Fibroblast of mammary gland (primary cell): ENCODE measurements around the gene NDUFAF8.
A peak's percentile ranks its signal among the peaks of the same experiment; 100 is the strongest.

Experiments
- DNase-seq: peaks from one replicate; pipeline ENCODE4 v3.0.0-alpha.2; 2010; ENCODE audit warnings: low read depth
- H3K4me3 ChIP-seq: 2 replicates; pipeline ENCODE4 v1.5.1; 2011; ENCODE audit warnings: low read depth, mild to moderate bottlenecking, low read length, moderate library complexity; ENCODE audit not compliant: control insufficient read depth
- TF ChIP-seq, protein P1 (sequence below): conservative IDR thresholded peaks from 2 replicates; pipeline ENCODE4 v1.5.1; 2011; ENCODE audit warnings: low read depth, low read length, inconsistent platforms; ENCODE audit not compliant: control insufficient read depth, insufficient read depth

Gene NDUFAF8

DNA sequence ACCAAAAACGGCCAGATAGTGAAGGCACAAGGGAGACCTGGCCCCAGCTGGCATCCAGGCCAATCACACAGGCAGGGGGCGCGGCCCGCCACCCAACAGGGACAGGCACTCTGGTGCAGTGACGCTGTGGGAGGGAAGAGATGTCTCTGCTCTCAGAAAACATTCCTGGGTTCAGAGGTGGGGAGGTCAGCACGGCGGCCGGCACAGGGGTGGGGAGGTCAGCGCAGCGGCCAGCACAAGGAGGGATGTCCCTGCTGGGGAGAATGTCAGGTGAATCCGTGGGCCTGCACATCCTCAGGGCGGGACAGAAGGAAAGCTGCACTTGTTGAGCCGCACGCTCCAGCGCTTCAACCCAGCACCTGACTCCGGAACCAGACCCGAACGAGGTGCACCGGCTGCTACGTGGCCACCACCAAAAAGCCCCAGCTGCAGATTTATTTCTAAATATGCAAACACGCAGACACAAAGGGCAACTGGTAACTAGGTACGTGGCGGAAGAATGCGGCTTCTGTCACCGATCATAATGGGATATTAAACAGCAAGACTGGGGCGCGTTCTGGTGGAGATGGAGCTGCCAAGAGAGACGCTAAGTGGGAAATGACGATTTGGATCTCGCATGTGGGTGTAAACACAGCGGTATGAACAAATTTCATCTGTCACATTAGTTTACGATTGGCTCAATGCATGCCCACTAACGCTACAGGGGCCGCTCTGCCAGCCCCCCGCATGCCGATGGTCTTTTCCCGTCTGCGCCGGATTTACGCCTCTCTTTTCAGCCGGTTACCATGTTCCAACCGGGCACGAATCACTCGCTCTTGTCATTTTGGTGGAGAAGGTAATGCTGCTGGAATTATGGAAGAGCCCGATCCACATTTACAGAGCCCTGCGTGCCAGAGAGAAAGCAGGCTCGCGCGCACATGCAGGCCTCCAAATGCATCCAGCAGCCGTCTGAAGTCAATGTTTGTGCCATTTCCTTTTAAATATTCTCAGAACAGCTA is 40.5 kb downstream of the NDUFAF8 start:
- TF ChIP-seq, protein P1, sequence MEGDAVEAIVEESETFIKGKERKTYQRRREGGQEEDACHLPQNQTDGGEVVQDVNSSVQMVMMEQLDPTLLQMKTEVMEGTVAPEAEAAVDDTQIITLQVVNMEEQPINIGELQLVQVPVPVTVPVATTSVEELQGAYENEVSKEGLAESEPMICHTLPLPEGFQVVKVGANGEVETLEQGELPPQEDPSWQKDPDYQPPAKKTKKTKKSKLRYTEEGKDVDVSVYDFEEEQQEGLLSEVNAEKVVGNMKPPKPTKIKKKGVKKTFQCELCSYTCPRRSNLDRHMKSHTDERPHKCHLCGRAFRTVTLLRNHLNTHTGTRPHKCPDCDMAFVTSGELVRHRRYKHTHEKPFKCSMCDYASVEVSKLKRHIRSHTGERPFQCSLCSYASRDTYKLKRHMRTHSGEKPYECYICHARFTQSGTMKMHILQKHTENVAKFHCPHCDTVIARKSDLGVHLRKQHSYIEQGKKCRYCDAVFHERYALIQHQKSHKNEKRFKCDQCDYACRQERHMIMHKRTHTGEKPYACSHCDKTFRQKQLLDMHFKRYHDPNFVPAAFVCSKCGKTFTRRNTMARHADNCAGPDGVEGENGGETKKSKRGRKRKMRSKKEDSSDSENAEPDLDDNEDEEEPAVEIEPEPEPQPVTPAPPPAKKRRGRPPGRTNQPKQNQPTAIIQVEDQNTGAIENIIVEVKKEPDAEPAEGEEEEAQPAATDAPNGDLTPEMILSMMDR = no peak
- no peak overlapping the region for H3K4me3 ChIP-seq
- no peak for DNase-seq

DNA sequence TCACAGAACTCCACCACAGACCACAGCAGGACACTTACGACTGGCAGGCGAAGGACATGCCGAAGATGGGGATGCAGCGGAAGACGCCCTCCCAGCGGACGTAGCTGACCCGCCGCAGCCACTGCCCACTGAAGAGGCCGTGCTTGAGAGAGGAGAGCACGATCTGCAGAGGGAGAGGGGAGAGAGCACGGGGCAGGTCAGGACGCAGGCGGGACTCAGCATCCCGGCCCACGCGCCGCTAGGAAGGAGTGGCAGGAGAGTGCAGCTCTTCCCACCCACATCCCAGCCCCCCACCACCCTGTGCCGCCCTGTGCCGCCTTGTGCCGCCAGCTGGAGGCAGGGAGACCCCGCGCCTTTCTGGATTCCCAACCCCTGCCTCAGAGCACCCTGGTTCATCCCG is 41.5 kb downstream of the NDUFAF8 start:
- TF ChIP-seq, protein P1 = no peak
- no peak for DNase-seq
- H3K4me3 ChIP-seq = no peak overlapping the region

DNA sequence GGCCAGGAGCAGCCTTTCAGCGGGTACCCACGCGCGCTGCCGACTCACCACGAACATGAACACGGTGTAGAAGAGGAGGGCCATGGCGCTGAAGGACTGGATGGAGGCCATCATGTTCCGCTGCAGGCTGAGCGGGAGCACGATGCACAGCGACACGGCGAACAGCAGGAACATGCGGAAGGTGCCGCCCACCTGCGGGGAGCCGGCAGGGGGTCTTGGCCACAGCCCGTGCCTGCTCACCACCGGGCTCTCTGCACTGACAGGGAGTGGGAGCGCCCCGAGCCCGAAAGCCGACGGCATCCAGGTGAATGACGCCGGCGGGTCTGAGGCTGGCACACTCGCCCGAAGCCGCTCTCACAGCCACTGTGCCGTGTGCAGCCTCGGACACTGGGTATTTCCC is 43.0 kb downstream of the NDUFAF8 start:
- TF ChIP-seq, protein P1 = no peak
- no peak overlapping the region for H3K4me3 ChIP-seq
- DNase-seq = no peak

DNA sequence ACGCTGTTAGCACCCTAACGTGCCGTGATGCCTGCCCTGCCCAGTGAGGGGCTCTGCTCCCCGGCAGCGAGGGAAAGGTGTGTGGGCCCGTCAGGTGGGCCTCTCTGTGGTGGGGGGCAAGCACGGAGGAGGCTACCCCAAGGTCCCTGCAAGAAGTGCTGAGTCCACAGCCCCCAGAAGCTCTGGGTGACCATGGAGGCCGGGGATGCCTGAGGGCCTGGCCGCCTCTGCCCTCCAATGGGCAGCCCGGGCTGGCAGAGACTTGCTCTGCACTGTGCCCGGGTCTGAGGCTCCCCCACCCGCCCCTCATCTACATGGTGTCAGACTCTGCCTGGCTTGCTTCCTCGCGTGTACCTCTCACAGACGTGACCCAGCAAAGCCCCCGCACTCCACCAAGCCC is 43.8 kb downstream of the NDUFAF8 start:
- TF ChIP-seq, protein P1 = no peak
- no peak for DNase-seq
- no peak overlapping the region for H3K4me3 ChIP-seq

DNA sequence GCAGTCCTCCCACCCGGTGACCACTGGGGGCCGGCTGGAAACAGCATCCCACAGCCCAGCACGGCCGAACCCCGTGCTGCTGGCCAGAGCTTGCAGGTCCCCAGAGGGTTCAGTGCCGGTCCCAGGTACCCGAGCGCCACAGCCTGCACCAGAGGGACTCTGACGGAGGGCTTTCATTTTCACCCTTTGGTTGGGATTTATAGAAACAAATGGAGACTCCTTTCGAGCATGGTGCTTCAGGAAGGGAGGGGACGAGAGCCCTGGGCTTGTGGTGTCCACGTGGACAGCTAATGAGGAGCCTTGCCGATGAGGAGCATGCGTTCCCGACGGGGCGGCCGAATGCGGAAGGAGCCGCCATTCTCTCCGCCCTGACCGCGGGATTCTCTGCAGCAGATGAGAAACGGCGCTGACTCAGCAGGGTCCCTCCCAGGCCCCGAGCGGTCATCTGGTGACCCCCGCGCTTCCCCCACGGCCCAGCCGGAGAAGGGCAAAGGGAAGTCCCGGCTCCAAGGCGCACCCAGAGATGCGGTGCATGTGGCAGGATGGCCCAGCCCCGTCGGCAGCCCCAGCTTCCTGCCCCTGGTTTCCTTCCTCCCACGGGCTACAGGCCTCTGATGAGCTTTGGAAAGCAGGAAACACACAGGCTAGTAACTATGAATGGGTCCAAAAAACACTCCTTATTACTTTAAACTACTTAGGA is 46.2 kb downstream of the NDUFAF8 start:
- TF ChIP-seq, protein P1 = no peak
- DNase-seq = peak; percentile 64
- H3K4me3 ChIP-seq = peak overlapping the region; percentile 16

DNA sequence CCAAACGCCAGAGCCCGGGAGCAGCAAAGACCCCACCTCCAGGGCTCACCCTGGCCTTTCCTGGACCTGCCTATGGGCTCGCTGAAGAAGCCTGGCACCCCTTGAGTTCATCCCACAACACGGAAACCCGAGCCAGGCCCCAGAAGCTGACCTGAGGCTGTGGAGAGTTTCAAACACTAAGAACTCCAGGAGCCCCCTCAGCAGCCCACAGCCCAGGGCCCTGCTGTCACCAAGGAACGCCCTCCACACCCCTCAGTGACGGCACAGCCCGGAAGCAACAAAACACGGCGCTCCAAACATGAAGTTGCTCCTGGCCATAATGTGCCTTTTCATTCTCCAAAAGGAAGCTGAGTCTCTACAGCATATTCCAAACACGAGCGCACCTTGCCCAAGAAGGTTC is 46.8 kb downstream of the NDUFAF8 start:
- H3K4me3 ChIP-seq = no peak overlapping the region
- TF ChIP-seq, protein P1 = no peak
- DNase-seq = no peak
